ENCODE results near the gene ALDH1L1. TPM values are rescaled to one million over a fixed set of nuclear protein-coding genes. Genes with fewer than 3 reads are reported as not detected.

Gene ALDH1L1
- total and polyA plus RNA-seq, 2 of the 13 experiments (the other 11 are each of a cell fraction or from before 2014, with no cell fraction given), result 11.2 to 28.7 TPM

- TF ChIP-seq, protein P1, sequence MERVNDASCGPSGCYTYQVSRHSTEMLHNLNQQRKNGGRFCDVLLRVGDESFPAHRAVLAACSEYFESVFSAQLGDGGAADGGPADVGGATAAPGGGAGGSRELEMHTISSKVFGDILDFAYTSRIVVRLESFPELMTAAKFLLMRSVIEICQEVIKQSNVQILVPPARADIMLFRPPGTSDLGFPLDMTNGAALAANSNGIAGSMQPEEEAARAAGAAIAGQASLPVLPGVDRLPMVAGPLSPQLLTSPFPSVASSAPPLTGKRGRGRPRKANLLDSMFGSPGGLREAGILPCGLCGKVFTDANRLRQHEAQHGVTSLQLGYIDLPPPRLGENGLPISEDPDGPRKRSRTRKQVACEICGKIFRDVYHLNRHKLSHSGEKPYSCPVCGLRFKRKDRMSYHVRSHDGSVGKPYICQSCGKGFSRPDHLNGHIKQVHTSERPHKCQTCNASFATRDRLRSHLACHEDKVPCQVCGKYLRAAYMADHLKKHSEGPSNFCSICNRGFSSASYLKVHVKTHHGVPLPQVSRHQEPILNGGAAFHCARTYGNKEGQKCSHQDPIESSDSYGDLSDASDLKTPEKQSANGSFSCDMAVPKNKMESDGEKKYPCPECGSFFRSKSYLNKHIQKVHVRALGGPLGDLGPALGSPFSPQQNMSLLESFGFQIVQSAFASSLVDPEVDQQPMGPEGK (CRISPR knock-in tag; IDR thresholded peaks at IDR 0.05), result 0 out of 2 replicates have a peak, but pooled peaks have one; percentile 17
- TF ChIP-seq ZNF644 (CRISPR knock-in tag; IDR thresholded peaks at IDR 0.05; ENCODE audit: low read depth) (peak; percentile 68; the same call in 1 of the 2 replicates), ZNF839 (CRISPR knock-in tag; IDR thresholded peaks at IDR 0.05; ENCODE audit: borderline replicate concordance) (no peak), HNF4A (CRISPR knock-in tag; IDR thresholded peaks at IDR 0.05) (peak; percentile 63), SALL2 (CRISPR knock-in tag; IDR thresholded peaks at IDR 0.05) (0 out of 2 replicates have a peak, but pooled peaks have one; percentile 35), SRSF9 (IDR thresholded peaks at IDR 0.05; ENCODE audit: borderline replicate concordance, insufficient read depth, low read depth, low read length, poor library complexity, severe bottlenecking) (no peak), HNRNPLL (IDR thresholded peaks at IDR 0.05; ENCODE audit: low read depth, low read length, poor library complexity, severe bottlenecking) (no peak), CBX2 (IDR thresholded peaks at IDR 0.05; ENCODE audit: low read depth, low read length) (no peak), CBX2 (CRISPR knock-in tag; IDR thresholded peaks at IDR 0.05; ENCODE audit: low read depth) (no peak), NFYB (CRISPR knock-in tag; IDR thresholded peaks at IDR 0.05) (no peak), CHD2 (IDR thresholded peaks at IDR 0.05; ENCODE audit: low read depth, low read length) (no peak), SETDB1 (CRISPR knock-in tag; IDR thresholded peaks at IDR 0.05; ENCODE audit: borderline replicate concordance) (no peak), SP5 (CRISPR knock-in tag; IDR thresholded peaks at IDR 0.05; ENCODE audit: borderline replicate concordance, low read depth) (no peak), ZNF740 (CRISPR knock-in tag; IDR thresholded peaks at IDR 0.05) (no peak), ZNF678 (CRISPR knock-in tag; IDR thresholded peaks at IDR 0.05) (no peak), KDM6A (CRISPR knock-in tag; IDR thresholded peaks at IDR 0.05; ENCODE audit: low read depth) (no peak), XBP1 (CRISPR knock-in tag; IDR thresholded peaks at IDR 0.05) (no peak), CERS6 (CRISPR knock-in tag; IDR thresholded peaks at IDR 0.05) (no peak), RBM39 (IDR thresholded peaks at IDR 0.05; ENCODE audit: low read depth, low read length, poor library complexity, severe bottlenecking) (peak; percentile 31), PHF5A (CRISPR knock-in tag; IDR thresholded peaks at IDR 0.05; ENCODE audit: low read depth, unreplicated experiment) (no peak)
- TF ChIP-seq, protein P2, sequence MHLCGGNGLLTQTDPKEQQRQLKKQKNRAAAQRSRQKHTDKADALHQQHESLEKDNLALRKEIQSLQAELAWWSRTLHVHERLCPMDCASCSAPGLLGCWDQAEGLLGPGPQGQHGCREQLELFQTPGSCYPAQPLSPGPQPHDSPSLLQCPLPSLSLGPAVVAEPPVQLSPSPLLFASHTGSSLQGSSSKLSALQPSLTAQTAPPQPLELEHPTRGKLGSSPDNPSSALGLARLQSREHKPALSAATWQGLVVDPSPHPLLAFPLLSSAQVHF (CRISPR knock-in tag; IDR thresholded peaks at IDR 0.05), result no peak
- TF ChIP-seq, protein P3, sequence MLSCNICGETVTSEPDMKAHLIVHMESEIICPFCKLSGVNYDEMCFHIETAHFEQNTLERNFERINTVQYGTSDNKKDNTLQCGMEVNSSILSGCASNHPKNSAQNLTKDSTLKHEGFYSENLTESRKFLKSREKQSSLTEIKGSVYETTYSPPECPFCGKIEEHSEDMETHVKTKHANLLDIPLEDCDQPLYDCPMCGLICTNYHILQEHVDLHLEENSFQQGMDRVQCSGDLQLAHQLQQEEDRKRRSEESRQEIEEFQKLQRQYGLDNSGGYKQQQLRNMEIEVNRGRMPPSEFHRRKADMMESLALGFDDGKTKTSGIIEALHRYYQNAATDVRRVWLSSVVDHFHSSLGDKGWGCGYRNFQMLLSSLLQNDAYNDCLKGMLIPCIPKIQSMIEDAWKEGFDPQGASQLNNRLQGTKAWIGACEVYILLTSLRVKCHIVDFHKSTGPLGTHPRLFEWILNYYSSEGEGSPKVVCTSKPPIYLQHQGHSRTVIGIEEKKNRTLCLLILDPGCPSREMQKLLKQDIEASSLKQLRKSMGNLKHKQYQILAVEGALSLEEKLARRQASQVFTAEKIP (CRISPR knock-in tag; IDR thresholded peaks at IDR 0.05; ENCODE audit: borderline replicate concordance), result no peak
- TF ChIP-seq, protein P4, sequence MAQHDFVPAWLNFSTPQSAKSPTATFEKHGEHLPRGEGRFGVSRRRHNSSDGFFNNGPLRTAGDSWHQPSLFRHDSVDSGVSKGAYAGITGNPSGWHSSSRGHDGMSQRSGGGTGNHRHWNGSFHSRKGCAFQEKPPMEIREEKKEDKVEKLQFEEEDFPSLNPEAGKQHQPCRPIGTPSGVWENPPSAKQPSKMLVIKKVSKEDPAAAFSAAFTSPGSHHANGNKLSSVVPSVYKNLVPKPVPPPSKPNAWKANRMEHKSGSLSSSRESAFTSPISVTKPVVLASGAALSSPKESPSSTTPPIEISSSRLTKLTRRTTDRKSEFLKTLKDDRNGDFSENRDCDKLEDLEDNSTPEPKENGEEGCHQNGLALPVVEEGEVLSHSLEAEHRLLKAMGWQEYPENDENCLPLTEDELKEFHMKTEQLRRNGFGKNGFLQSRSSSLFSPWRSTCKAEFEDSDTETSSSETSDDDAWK (CRISPR knock-in tag; IDR thresholded peaks at IDR 0.05), result no peak
These were observed 123.5 kb downstream of the ALDH1L1 start (continued) for GRCh38 chr3:126056681-126057500.

All from HepG2 (cell line).